Mucosa of stomach (tissue), 1 donor: Measurements from ENCODE around the gene PITPNM2.
"Not testable (repeated sequence)": the region's sequence is repeated elsewhere in the genome, so short reads cannot be mapped to it uniquely, and the experiment has no call there.

Experiments used
- H3K27me3 ChIP-seq: one replicate; pipeline ENCODE4 v1.7.0; 2013; ENCODE audit warnings: mild to moderate bottlenecking, low read length; ENCODE audit not compliant: control insufficient read depth, insufficient read depth
- H3K36me3 ChIP-seq: one replicate; pipeline ENCODE4 v1.7.0; 2013; ENCODE audit warnings: low read length; ENCODE audit not compliant: control insufficient read depth, insufficient read depth
- H3K4me1 ChIP-seq: one replicate; pipeline ENCODE4 v1.7.0; 2013; ENCODE audit warnings: mild to moderate bottlenecking, low read length; ENCODE audit not compliant: control insufficient read depth, insufficient read depth
- H3K4me3 ChIP-seq: one replicate; pipeline ENCODE4 v1.7.0; 2013; ENCODE audit warnings: low read length
- H3K9ac ChIP-seq: one replicate; pipeline ENCODE4 v1.7.0; 2013; ENCODE audit warnings: mild to moderate bottlenecking, low read length, moderate library complexity
- H3K9me3 ChIP-seq: one replicate; pipeline ENCODE4 v1.7.0; 2013; ENCODE audit warnings: mild to moderate bottlenecking, low read length, moderate library complexity; ENCODE audit not compliant: control insufficient read depth
- donor health status: Pancreatic carcinoma.

Gene PITPNM2

DNA sequence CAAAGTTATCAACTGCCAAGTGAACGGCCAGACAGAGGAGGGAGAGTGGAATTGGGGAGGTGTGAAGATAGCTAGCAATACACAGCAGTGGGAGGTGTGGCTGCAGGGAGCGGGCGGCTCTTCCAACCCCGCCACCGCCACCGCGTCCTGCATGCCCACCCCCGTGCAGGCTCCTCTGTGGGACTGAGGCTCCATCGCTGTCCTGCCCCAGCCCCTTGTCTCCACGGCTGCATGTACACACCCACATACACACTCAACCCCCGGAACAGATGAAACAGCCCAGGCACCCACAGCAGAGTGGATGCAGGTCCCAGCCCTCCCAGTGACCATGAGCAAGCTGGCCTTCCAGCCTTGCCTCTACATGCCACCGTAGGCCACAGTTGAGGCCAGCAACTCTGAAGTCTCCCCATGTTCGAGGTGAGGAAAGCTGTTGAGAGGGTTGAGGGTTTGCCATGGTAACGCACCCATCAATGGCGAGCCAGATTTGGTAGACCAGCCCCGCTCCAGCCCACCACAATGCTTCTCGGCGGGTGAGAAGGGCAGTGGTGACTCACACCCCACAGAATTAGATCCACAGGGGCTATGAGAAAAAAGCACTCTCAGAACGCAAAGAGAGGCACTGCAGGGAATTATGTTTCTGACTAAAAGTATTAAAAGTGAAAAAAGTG, 39.3 kb downstream of the PITPNM2 start:
- H3K9ac ChIP-seq, result no peak overlapping the region
- no peak overlapping the region for H3K4me3 ChIP-seq
- H3K27me3 ChIP-seq, result no peaks in the 10 kb centered on the region
- H3K9me3 ChIP-seq, result no peaks in the 10 kb centered on the region
- no peaks in the 10 kb centered on the region for H3K36me3 ChIP-seq
- H3K4me1 ChIP-seq, result peaks cover 7% of the 10 kb centered on the region

DNA sequence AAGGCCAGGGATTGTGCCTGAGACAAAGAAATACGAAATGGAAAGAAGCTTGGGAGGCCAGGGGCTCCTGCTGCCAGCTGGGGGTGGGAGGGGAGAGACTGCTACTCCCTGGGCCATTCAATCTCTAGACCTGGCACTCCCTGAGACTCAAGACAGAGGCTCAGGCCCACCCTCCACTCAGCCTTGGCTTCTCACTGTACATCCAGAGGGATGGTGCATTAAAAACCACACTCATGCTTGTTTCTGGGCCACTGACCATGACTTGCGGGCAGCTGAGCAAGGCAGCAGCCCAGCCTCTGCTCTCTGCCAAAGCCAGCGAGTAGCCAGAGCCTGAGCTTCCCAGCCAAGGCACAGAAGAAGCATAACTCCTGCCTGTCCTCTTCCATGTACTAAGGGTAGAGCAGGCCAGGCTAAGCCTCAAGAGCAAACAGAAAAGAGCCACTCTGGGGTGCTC, 41.5 kb downstream of the PITPNM2 start:
- peak overlapping the region; percentile 34 for H3K9ac ChIP-seq
- no peak overlapping the region for H3K4me3 ChIP-seq
- no peaks in the 10 kb centered on the region for H3K27me3 ChIP-seq
- no peaks in the 10 kb centered on the region for H3K4me1 ChIP-seq
- H3K9me3 ChIP-seq, result no peaks in the 10 kb centered on the region
- H3K36me3 ChIP-seq, result no peaks in the 10 kb centered on the region

DNA sequence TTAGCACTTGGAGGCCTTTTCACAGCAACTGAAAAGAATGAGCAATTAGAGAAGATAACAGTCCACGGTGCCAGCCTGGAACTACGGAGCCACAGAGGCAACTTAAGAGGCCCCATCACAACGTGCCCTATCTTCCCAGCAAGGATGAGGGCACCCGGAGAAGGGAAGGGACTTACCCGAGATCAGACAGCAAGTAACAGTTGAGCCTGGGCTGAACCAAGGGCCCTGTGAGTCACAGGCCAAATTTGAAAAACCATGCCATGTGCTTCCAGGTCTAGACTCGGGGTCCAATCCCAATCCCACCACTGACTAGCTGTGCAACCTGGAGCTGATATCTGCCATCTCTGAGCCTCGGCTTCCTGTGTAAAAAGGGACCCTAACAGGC, 42.2 kb downstream of the PITPNM2 start:
- no peaks in the 10 kb centered on the region for H3K4me1 ChIP-seq
- H3K9me3 ChIP-seq, result no peaks in the 10 kb centered on the region
- H3K27me3 ChIP-seq, result no peaks in the 10 kb centered on the region
- H3K36me3 ChIP-seq, result no peaks in the 10 kb centered on the region
- H3K4me3 ChIP-seq, result no peak overlapping the region
- no peak overlapping the region for H3K9ac ChIP-seq

DNA sequence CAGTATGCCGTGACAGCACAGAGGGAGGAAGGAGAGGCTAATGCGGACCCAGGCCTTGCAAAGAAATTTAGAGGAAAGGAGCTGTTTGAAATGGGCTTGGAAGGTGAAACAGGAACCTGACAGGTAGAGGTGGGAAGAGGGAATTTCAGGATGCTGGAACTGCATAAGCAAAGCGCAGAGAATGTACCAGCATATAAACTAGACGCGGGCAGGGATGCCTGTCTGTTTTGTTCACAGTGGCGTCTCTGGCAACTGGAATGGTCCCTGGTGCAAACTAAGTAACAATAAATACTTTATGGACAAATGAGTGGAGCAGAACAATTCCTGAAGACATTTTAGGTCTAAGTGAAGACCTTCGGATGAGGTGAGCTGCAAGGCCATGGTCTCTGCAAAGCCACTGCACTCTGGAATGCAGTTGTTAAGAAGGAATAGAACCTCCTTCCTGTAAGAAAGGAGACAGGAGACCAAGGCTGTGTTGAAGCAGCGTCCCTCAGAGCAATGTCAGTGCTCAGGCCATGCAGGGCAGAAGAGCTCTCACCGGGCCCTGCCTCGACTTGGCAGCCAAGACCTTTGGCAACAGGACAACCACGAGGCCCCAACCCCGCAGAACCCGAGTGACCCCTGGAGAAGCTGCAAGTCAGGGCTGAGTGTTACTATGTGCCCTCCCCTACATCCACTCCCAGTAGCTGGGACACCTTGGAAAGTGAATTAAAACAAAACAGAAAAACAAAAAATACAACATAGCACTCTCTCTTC, 42.8 kb downstream of the PITPNM2 start:
- Histone ChIP-seq H3K36me3 (no peaks in the 10 kb centered on the region), H3K4me3 (no peak overlapping the region), H3K9ac (no peak overlapping the region), H3K4me1 (no peaks in the 10 kb centered on the region), H3K27me3 (no peaks in the 10 kb centered on the region), H3K9me3 (no peaks in the 10 kb centered on the region)

DNA sequence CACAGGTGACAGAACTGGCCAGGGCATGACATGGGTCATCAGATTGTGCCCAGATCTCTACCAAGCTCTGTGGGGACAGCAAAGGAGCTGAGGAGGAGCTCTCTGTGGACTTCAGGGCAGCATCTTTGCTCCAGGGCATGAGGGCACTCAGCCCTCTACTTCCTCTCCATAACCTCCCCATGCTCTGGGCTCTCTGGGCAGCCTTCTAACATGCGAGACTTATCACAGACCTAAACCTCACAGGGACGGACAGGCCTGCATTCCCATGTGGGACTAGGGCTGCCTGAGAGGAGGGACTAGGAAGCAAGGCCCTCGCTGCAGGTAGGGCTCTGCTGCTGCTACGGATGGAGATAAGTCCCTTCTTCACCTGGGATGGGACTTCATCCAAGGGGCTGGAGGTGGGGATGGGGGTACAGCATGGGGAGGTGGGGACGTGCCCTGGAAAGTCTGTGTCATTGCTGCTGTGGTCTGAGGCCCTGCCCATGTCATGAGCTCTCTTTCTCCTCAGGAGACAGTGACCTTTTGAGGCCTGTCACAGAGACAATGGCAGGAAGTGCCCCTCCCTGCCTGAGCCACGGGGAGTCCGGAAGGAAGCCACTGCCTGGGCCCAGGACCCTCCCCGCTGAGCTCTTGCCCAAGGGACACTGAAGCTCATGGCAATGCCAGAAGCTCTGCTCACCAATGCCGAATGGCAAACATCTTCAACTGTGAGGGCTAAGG, 44.1 kb downstream of the PITPNM2 start:
- no peaks in the 10 kb centered on the region for H3K4me1 ChIP-seq
- H3K9me3 ChIP-seq, result no peaks in the 10 kb centered on the region
- no peak overlapping the region for H3K4me3 ChIP-seq
- no peaks in the 10 kb centered on the region for H3K27me3 ChIP-seq
- H3K36me3 ChIP-seq, result no peaks in the 10 kb centered on the region
- no peak overlapping the region for H3K9ac ChIP-seq

DNA sequence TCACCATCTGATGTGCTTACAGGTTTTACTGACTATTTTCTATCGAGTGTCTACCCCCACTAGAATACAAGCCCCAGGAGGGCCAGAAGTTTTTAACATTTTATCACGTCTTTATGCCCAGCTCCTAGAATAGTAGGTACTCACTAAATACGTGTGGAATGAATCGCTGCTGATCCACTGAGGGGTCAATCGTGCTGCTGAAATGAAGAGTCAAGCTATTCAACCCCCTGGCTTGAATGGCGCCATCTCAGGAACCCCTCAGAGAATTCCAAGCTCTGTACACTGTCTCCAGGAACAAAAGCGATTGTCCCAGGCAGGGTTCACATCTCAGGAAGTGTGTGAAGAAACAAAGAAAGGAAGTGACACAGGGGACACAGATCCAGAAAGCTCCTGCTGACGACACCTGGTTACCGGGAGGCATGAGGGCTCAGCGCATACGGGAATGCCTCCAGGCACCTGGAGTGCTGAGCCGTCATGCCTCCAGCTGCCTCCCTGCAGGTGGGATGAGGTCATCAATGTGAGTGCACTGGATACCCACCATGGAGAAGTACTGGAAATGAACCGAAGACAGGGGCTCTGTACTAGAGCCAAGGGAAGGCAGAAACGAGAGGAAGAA, 45.6 kb downstream of the PITPNM2 start:
- Histone ChIP-seq H3K4me1 (no peaks in the 10 kb centered on the region), H3K4me3 (no peak overlapping the region), H3K9ac (no peak overlapping the region), H3K36me3 (no peaks in the 10 kb centered on the region), H3K27me3 (no peaks in the 10 kb centered on the region), H3K9me3 (no peaks in the 10 kb centered on the region)

DNA sequence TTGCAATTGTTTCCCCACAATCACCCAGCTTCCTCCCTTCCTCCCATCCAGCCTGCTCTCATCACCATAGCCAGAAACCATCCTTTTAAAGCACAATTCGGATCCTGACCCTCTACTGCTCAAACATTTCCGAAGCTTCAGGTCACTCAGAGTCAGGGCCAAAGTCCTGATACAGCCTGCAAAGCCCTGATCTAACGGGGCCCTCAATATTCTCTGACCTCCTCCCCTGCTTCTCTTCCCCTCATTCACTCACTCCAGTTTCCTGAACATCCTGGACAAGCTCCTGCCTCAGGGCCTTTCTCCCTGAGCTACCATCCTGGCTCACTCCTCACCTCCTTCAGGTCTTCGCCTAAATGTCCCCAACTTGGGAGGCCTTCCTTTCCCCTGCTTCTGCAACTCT, 46.1 kb downstream of the PITPNM2 start:
- no peaks in the 10 kb centered on the region for H3K27me3 ChIP-seq
- H3K9ac ChIP-seq, result no peak overlapping the region
- H3K36me3 ChIP-seq, result no peaks in the 10 kb centered on the region
- H3K4me1 ChIP-seq, result no peaks in the 10 kb centered on the region
- H3K4me3 ChIP-seq, result no peak overlapping the region
- H3K9me3 ChIP-seq, result no peaks in the 10 kb centered on the region

DNA sequence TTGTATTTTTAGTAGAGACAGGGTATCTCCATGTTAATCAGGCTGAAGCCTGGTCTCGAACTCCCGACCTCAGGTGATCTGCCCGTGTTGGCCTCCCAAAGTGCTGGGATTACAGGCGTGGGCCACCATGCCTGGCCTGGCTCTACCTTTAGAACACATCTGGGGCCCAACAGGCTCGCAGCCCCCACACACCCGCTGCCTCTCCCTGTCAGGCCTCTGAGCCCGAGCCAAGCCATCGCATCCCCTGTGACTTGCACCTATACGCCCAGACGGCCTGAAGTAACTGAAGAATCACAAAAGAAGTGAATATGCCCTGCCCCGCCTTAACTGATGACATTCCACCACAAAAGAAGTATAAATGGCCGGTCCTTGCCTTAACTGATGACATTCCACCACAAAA, 46.8 kb downstream of the PITPNM2 start:
- H3K27me3 ChIP-seq, H3K36me3 ChIP-seq, H3K4me1 ChIP-seq, H3K4me3 ChIP-seq, H3K9ac ChIP-seq, H3K9me3 ChIP-seq: not testable (repeated sequence)

DNA sequence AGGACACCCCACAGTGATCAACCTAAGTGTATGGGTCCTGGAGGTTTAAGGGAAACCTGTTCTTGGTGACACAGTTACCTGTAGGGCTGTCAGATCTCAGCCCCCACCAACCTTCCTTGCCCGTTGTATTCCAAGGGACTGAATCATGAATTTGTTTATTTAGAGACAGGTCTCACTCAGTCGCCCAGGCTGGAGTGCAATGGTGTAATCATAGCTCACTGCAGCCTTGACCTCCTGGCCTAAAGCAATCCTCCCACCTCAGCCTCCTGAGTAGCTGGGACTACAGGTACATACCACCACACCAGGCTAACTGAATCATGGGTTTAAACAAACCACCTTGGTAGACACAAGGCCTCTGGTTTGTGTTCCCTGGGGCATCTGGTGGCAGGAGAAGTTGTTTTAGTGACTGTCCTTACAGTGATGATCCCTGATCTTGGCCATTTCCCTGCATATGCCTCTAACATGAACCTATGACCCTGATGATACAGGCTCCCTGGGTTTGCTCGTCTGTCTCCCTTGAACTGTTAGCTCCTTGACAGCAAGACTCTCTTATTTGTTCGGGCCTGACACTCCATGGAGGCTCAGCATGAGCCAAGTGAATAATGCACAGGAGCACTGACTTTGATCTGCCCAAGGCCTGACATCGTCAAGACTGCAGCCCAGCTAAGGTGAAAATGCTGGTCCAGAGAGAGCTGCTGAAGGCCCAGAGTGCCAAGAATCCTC, 47.9 kb downstream of the PITPNM2 start:
- H3K27me3 ChIP-seq, result no peaks in the 10 kb centered on the region
- no peaks in the 10 kb centered on the region for H3K36me3 ChIP-seq
- no peaks in the 10 kb centered on the region for H3K9me3 ChIP-seq
- no peak overlapping the region for H3K4me3 ChIP-seq
- no peaks in the 10 kb centered on the region for H3K4me1 ChIP-seq
- no peak overlapping the region for H3K9ac ChIP-seq

DNA sequence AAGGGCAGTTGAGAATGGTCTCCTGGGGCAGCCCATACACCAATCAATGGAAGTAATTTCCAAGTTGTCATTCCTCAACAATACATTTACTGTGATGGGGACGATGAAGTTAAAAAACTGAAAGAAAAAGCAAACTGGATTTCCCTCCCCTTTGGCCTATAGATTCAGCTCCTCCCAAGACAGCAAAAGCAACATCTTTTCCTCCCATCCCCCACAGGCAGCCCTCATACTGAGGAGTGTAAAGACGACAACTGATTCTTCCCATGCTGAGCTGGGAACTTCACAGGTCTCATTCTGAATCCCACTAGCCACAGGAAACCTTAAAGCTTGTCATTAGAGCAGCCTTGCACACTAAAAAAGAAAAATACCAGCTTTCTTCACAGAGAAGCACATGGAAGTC, 48.5 kb downstream of the PITPNM2 start:
- Histone ChIP-seq H3K9me3 (no peaks in the 10 kb centered on the region), H3K27me3 (no peaks in the 10 kb centered on the region), H3K4me3 (no peak overlapping the region), H3K9ac (no peak overlapping the region), H3K36me3 (no peaks in the 10 kb centered on the region), H3K4me1 (no peaks in the 10 kb centered on the region)

DNA sequence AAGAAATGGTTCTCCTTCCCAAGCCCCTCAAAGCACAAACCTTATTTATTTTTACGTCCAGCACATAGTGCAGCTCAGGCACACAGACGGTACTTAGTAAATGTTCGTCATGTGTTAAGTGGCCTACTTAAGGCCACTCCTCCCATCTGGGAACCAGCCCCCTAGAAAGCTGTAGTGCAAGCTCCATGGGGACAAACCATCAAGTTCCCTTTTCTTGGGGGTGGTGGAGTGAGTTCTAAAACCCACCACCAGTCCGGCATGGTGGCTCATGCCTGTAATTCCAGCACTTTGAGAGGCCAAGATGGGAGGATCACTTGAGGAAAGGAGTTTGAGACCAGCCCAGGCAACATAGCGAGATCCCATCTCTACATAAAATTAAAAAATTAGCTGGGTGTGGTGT, 49.4 kb downstream of the PITPNM2 start:
- no peaks in the 10 kb centered on the region for H3K9me3 ChIP-seq
- no peaks in the 10 kb centered on the region for H3K4me1 ChIP-seq
- no peak overlapping the region for H3K4me3 ChIP-seq
- no peaks in the 10 kb centered on the region for H3K27me3 ChIP-seq
- no peak overlapping the region for H3K9ac ChIP-seq
- H3K36me3 ChIP-seq, result no peaks in the 10 kb centered on the region
